ENCODE measurements around the gene MVB12B.

MVB12B gene

GRCh38 chr9:126531591-126531990 is 205.0 kb downstream of the MVB12B start:
- TF ChIP-seq TAF1 (IDR thresholded peaks at IDR 0.05; ENCODE audit: borderline replicate concordance, insufficient read depth, low read length) = no peak

- TF ChIP-seq SIN3A (IDR thresholded peaks at IDR 0.05; ENCODE audit: borderline replicate concordance, insufficient read depth, low read length) = no peak
- TF ChIP-seq, protein P1, sequence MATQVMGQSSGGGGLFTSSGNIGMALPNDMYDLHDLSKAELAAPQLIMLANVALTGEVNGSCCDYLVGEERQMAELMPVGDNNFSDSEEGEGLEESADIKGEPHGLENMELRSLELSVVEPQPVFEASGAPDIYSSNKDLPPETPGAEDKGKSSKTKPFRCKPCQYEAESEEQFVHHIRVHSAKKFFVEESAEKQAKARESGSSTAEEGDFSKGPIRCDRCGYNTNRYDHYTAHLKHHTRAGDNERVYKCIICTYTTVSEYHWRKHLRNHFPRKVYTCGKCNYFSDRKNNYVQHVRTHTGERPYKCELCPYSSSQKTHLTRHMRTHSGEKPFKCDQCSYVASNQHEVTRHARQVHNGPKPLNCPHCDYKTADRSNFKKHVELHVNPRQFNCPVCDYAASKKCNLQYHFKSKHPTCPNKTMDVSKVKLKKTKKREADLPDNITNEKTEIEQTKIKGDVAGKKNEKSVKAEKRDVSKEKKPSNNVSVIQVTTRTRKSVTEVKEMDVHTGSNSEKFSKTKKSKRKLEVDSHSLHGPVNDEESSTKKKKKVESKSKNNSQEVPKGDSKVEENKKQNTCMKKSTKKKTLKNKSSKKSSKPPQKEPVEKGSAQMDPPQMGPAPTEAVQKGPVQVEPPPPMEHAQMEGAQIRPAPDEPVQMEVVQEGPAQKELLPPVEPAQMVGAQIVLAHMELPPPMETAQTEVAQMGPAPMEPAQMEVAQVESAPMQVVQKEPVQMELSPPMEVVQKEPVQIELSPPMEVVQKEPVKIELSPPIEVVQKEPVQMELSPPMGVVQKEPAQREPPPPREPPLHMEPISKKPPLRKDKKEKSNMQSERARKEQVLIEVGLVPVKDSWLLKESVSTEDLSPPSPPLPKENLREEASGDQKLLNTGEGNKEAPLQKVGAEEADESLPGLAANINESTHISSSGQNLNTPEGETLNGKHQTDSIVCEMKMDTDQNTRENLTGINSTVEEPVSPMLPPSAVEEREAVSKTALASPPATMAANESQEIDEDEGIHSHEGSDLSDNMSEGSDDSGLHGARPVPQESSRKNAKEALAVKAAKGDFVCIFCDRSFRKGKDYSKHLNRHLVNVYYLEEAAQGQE (IDR thresholded peaks at IDR 0.05; ENCODE audit: insufficient read depth in 1 of 2, low read depth in 2 of 2, low read length in 2 of 2) = no peak
- TF ChIP-seq FOXP2 (optimal IDR thresholded peaks at IDR 0.05; ENCODE audit: borderline replicate concordance, extremely low read depth, extremely low read length, insufficient read depth) = no peak
- TF ChIP-seq TAF1 (IDR thresholded peaks at IDR 0.05; ENCODE audit: borderline replicate concordance, insufficient read depth, low read length) = no peak
- TF ChIP-seq POLR2AphosphoS5 (IDR thresholded peaks at IDR 0.05; ENCODE audit: low read depth, low read length) = no peak
Observed at GRCh38 chr9:126532019-126532462, 205.4 kb downstream of the MVB12B start.

GRCh38 chr9:126532489-126532888 is 205.9 kb downstream of the MVB12B start:
- TF ChIP-seq SIN3A (IDR thresholded peaks at IDR 0.05; ENCODE audit: borderline replicate concordance, insufficient read depth, low read length) = no peak
- TF ChIP-seq, protein P1 (IDR thresholded peaks at IDR 0.05; ENCODE audit: insufficient read depth in 1 of 2, low read depth in 2 of 2, low read length in 2 of 2) = no peak
- no peak for TF ChIP-seq FOXP2 (optimal IDR thresholded peaks at IDR 0.05; ENCODE audit: borderline replicate concordance, extremely low read depth, extremely low read length, insufficient read depth)
- no peak for TF ChIP-seq POLR2AphosphoS5 (IDR thresholded peaks at IDR 0.05; ENCODE audit: low read depth, low read length)
- TF ChIP-seq TAF1 (IDR thresholded peaks at IDR 0.05; ENCODE audit: borderline replicate concordance, insufficient read depth, low read length) = no peak

- TF ChIP-seq POLR2AphosphoS5 (IDR thresholded peaks at IDR 0.05; ENCODE audit: low read depth, low read length) (no peak), TAF1 (IDR thresholded peaks at IDR 0.05; ENCODE audit: borderline replicate concordance, insufficient read depth, low read length) (no peak), SIN3A (IDR thresholded peaks at IDR 0.05; ENCODE audit: borderline replicate concordance, insufficient read depth, low read length) (no peak), FOXP2 (optimal IDR thresholded peaks at IDR 0.05; ENCODE audit: borderline replicate concordance, extremely low read depth, extremely low read length, insufficient read depth) (no peak)
- TF ChIP-seq, protein P1 (IDR thresholded peaks at IDR 0.05; ENCODE audit: insufficient read depth in 1 of 2, low read depth in 2 of 2, low read length in 2 of 2) = no peak
Observed at GRCh38 chr9:126532951-126533925, 206.6 kb downstream of the MVB12B start.

GRCh38 chr9:126533926-126534310 is 207.3 kb downstream of the MVB12B start:
- TF ChIP-seq TAF1 (IDR thresholded peaks at IDR 0.05; ENCODE audit: borderline replicate concordance, insufficient read depth, low read length) = no peak

DNA sequence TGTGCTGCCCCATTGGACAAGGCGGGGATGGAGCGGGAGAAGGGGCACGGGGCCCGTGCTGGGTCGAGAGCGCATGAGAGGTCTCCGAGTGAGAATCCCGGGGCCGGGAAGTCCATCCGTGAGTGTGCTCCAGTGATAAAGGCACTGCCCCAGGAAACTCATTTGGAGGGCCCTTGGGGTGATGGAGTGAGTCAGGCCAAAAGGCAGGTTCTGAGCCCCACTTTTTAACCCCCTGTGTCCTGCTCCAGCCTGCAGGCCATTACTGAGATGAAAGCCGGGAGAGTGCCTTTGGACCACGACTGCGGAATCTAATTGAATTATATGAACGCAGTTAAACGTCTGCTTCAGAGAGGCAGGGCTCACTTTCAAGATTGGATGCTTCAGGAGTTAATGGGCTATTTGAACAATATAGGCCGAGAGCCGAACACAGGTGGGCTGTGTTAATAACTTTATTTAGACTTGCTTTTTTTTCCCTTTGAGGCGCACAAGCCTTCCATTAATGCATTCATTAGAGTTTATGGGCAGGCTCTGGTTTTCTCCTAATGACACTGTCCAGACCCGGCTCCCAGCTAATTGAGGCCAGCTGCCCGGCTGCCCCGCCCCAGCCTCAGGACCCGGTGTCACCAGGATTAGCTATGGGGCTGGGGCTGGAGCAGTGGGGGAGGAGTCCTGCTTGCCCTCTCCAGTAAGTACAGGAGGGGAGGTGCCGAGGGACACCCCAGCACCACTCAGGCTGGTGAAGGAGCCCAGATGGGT is 208.0 kb downstream of the MVB12B start:
- TF ChIP-seq POLR2AphosphoS5 (IDR thresholded peaks at IDR 0.05; ENCODE audit: low read depth, low read length) (no peak), TAF1 (IDR thresholded peaks at IDR 0.05; ENCODE audit: borderline replicate concordance, insufficient read depth, low read length) (no peak), FOXP2 (optimal IDR thresholded peaks at IDR 0.05; ENCODE audit: borderline replicate concordance, extremely low read depth, extremely low read length, insufficient read depth) (no peak), SIN3A (IDR thresholded peaks at IDR 0.05; ENCODE audit: borderline replicate concordance, insufficient read depth, low read length) (no peak)
- TF ChIP-seq, protein P1 (IDR thresholded peaks at IDR 0.05; ENCODE audit: insufficient read depth in 1 of 2, low read depth in 2 of 2, low read length in 2 of 2) = no peak

All from PFSK-1 (cell line).